ENCODE measurements around the gene GOLGA8O.
"Not testable (repeated sequence)": the region's sequence is repeated elsewhere in the genome, so short reads cannot be mapped to it uniquely, and the experiment has no call there.

The GOLGA8O gene, protein sequence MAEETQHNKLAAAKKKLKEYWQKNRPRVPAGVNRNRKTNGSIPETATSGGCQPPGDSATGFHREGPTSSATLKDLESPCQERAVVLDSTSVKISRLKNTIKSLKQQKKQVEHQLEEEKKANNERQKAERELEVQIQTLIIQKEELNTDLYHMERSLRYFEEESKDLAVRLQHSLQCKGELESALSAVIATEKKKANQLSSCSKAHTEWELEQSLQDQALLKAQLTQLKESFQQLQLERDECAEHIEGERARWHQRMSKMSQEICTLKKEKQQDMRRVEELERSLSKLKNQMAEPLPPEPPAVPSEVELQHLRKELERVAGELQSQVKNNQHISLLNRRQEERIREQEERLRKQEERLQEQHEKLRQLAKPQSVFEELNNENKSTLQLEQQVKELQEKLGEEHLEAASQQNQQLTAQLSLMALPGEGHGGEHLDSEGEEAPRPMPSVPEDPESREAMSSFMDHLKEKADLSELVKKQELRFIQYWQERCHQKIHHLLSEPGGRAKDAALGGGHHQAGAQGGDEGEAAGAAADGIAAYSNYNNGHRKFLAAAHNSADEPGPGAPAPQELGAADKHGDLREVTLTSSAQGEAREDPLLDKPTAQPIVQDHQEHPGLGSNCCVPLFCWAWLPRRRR

DNA sequence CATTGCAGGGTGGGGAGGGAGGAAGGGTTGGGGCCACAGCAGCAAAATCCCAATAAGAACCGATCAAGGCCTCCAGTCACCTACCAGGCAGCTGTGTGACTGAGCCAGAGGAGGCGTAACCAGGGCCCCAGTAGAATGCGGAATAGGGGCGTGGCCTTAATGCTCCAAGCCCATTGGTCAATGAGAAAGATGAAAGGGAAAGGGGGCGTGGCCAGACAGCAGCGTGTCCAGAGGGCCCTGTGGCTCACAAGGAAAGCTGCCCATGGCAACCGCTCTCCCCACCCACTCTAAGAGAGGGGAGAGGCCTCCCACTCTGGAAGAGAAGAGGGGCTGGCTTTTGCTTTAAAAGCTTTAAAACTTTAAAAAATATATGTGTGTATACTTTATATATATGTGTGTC, at the start of gene GOLGA8O:
GOLGA8O (minus strand) TSS at position 101 of the 400 bp plus-strand sequence; CDS start at position 3, 98 bp downstream.
- DNase-seq (ENCODE audit: low read depth) = not testable (repeated sequence)

DNA sequence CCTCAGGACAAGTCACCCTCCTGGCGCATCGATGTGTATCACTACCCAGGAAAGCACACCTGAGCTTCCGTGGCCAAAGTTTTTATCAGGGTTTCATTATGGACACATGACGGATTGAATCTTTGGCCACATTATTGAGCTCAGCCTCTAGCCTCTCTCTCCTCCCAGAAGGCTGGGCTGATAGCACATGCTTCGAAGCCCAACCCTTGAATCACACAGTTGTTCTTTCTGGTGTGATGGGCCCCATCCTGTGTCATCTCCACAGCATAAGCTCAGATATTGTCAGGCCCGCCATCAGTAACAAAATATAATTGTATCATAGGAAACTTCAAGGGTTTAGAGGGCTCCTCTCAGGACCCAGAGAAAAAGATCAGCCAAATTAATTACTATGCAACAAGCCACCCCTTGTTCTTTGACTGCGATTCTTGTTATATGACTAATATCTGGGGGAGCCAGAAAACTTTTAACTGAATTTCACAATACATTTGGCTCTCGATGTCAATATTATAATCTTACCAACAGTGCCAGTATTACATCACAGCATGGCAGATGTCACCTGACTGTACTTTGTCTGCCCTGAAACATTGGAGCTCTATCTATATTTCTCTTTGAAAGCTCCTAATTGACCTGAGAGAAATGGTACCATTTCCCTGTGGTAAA, 48.8 kb upstream of the GOLGA8O start:
- not testable (repeated sequence) for DNase-seq (ENCODE audit: low read depth)

DNA sequence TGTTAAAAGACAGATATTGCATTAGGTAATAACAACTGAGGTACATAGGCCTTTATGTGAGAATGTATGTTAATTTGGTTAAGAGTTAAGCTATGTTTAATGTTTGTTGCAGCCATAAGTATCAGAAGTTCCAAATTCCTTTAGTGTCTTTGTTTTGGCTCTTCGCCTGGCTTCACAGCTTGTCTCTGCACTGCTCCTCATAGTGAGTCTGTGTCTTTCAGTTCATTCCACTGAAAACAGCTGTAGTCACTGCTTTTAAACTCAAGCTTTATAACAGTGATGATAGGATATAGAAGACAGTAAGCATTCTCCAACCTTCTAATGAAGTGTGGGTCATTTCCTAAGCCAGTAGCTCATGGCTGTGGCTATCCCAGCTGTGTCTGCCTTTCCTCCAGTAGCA, 47.5 kb upstream of the GOLGA8O start:
- DNase-seq (ENCODE audit: low read depth) = not testable (repeated sequence)

DNA sequence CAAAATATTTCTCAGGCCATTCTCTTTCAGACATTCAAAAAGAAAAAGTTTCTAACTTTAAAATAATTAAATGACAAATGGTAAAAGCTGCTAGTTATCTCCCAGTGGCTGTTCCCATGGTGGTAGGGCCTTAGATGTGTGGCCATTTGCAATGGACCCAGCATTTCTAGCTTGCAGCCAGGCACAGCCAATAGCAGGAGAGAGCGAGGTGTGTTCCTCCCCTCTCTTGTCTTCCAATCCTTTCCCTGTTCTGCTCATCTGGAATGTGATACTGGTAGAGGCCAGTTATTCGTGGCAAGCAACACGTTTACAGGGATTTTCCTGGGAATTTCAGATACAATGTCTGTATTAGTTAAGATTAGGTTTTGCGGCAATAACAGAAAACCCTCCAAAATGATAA, 37.3 kb upstream of the GOLGA8O start:
- not testable (repeated sequence) for DNase-seq (ENCODE audit: low read depth)

DNA sequence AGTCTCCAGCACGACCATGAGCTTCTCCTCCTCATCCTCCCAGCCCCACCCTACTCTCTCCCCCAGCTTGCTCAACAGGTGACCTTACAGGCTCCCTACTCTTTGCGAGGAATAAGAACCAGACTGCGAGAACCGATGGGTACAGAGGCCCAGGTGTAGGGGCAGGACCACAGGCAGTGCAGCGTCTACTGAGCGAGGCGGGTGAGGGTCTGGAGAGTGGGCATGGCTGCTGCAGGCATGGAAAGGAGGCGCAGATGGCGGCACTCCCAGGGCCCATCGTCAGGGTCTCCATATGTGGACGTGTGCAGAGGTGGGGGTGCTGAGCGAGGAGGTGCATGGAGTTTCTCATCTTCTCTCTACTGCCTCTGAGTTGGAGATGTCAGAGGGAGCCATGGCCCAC, 31.0 kb upstream of the GOLGA8O start:
- not testable (repeated sequence) for DNase-seq (ENCODE audit: low read depth)

DNA sequence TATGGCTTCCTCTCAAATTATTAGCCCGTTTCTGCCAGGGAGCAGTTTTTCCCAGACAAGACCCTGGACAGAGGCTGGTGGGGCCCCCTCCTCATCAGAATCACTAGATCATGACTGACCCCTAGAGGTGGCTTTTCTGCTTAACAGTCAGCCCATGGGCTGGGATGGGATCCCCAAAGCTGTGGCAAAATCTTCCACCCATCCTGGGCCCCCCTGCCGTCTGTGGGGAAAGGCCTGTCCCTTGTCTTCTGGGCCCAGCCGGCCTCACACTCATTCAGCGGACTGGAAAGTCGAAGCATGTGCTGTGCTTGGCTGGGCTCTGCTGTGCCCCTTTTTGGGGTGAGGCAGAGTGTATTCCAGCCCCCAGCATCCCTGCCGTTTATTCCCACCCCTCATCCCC, 27.9 kb upstream of the GOLGA8O start:
- DNase-seq (ENCODE audit: low read depth) = not testable (repeated sequence)

DNA sequence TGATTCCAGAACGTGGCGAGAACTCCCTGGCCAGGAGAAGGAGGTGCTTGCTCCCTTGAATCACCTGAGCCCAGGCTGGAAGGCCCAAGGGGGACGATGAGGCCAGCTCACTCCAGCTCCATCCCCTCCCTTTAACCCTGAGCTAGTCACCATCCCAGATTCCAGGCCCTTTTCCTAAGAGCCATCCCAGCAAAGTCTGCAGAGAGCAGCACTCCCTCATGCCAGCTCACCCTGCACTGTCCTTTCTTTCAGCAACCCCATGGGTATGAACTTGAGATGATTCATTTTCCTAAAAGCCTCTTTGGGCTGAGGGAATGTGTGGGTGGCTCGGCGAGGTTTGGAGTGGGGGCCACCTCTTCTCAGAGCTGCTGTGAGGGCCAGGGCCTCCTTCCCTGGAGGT, 26.2 kb upstream of the GOLGA8O start:
- DNase-seq (ENCODE audit: low read depth) = not testable (repeated sequence)

DNA sequence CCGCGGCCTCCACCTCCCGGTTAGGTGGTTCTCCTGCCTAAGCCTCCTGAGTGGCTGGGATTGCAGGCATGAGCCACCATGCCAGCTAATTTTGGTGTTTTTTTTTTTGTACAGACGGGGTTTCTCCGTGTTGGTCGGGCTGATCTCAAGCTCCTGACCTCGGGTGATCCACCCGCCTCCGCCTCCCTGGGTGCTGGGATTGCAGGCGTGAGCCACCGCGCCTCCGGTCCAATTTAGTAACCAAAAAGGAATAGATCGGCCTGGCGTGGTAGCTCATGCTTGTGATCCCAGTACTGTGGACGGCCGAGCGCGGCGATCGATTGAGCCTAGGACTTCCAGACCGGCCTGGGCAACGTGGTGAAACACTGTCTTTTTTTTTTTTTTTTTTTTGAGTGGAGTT, 12.6 kb upstream of the GOLGA8O start:
- DNase-seq (ENCODE audit: low read depth) = not testable (repeated sequence)

DNA sequence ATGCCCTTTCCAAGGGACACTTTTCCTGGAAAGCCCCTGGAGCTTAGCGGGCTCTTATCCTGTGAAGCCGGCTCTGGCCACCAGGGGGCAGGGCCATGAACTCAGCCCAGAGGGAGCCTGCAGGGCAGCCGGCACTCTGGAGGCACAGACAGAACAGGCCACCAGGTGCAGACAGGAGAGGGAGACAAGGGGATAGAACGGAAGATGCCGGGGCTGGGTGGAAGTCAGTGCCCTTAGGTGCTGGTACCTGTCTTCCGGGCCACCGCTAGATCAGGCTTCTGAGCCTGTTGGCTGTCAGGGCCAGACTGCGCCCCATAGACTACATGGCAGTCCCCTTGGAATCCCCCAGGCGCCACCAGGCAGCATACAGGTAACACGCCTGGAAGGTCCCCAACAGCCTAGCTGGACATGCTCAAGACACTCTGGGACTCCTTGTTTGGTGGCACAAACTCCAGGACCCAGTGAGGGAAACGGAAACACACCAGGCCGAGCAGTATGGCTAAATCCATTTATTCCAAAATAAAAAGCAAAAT, 14.9 kb downstream of the GOLGA8O start:
- DNase-seq (ENCODE audit: low read depth) = not testable (repeated sequence)

DNA sequence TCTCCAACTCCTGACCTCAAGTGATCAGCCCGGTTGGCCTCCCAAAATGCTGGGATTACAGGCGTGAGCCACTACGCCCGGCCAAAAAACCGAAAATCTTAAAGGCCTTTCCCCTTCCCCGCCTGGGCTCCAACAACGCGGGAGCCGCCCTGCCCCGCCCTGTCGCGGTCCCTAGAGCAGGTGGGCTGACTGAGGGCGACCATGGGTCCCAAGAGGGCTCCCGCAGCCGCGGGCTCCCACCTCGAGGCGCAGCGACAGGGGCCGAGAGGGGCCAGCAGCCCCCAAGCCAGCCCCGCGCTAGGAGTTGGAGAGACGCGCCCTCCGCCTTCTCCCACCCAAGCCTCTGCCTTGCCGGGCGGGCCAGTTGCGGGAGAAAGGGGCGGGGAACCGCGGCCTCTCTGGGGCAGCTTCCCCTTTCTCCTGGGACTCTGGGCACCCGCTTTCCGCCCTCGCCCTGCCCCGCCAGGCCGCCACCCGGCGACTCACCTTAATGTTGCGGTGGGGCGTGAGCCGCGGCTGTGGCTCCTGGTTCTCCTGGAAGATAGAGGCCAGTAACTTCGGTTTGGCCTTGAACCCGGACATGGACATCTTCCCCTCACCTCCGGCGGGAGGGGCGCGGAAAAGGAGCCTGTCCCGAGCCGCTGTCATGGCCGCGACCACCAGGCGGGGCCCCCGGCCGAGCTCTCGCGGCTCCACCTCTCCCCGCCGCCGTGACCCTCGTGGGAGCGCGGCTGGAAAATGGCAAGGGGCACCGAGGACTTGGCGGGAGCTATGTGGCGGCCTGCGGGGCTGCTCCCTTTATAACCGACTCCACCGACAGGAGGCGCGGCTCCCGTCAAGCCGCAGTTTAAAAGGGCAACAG, 21.1 kb downstream of the GOLGA8O start:
- not testable (repeated sequence) for DNase-seq (ENCODE audit: low read depth)

DNA sequence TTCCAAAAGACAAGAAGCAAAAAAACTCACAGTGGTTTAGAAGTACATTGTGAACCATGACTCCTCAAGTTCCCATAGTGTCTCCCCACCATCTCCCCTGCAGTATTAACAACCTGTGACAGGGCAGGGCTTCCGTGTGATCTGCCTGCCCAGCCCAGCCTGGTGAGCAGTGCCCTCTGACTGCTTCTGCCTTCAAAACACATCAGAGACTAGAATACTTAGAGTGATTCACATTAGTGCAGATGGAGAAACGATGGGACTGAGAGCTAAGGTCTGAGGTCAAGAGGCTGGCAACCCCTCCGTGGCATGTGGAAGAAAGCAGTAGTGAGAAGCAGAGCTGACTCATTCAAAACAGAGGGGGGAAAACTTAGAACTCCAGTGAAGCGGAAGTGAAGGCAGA, 27.8 kb downstream of the GOLGA8O start:
- not testable (repeated sequence) for DNase-seq (ENCODE audit: low read depth)

DNA sequence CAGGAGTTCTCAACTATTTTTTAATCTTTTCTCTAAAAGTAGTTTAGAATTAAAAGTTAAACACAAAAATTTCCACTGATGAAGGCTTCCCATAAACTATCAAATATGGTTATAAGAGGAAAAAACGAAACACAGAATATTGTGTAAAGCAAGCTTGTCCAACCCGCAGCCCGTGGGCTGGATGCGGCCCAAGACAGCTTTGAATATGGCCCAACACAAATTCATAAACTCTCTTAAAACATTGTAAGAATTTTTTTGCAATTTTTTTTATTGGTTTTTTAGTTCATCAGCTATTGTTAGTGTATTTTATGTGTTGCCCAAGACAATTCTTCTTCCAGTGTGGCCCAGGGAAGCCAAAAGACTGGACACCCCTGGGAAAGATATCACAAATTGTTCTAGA, 28.9 kb downstream of the GOLGA8O start:
- not testable (repeated sequence) for DNase-seq (ENCODE audit: low read depth)

DNA sequence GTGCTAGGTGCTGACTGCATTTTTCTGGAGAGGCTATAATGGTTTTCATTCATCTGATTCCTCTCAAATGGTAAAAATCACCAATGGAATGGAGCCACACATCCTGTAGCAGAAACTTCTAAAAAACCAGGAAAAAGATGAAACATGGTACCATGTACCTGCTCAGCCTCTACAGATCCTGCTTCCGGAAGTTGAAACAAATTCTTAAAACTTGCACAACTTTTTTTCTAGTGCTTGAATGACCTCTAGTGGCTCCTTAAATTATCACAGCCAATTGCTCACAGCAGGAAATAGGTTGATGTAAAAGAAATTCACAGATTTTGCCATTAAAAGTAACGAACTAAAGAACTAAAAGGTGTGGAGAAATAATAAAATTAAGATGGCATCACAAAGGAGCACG, 47.5 kb downstream of the GOLGA8O start:
- not testable (repeated sequence) for DNase-seq (ENCODE audit: low read depth)

DNA sequence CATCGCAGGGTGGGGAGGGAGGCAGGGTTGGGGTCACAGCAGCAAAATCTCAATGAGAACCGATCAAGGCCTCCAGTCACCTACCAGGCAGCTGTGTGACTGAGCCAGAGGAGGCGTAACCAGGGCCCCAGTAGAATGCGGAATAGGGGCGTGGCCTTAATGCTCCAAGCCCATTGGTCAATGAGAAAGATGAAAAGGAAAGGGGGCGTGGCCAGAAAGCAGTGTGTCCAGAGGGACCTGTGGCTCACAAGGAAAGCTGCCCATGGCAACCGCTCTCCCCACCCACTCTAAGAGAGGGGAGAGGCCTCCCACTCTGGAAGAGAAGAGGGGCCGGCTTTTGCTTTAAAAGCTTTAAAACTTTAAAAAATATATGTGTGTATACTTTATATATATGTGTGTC, 52.2 kb downstream of the GOLGA8O start, which contains the start of gene GOLGA8K:
GOLGA8K (minus strand) TSS at position 101 of the 400 bp plus-strand sequence; CDS start at position 3, 98 bp downstream.
- DNase-seq (ENCODE audit: low read depth) = not testable (repeated sequence)

DNA sequence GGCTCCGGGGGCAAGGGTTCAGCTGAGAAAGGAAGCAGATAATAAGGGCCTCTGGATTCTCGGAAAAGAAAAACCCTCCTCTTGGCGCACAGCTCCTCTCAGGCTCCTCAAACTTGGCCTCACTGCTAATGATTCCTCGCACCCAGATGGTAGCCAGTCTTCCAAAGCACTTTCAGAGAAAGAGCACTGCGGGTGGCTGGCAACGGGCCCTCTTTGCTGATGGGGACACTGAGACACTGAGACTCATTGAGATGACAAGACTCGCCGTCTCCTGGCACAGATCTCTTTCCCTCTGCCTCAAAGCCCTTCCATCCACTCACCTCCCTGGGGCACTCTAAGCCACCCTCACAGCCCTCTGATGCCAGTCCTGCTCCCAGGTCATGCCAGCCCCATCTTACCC, 58.9 kb downstream of the GOLGA8O start:
- DNase-seq (ENCODE audit: low read depth) = not testable (repeated sequence)
